Lung (tissue), 12 donors: Measurements from ENCODE around the gene CYYR1. TPM values are rescaled to one million over a fixed set of nuclear protein-coding genes. Genes with fewer than 3 reads are reported as not detected.
A peak's percentile ranks its signal among the peaks of the same experiment; 100 is the strongest.

Experiments used
- ATAC-seq: fragments of 200-7000 bp; cut with Tn5 transposase; one replicate; pipeline ENCODE4 v1.9.1; 2020; ENCODE audit warnings: moderate number of reproducible peaks; ENCODE audit not compliant: insufficient read depth, low FRiP score
- DNase-seq, 3 donors: peaks; one replicate each; pipeline ENCODE4 v3.0.0-alpha.2; 2013 to 2017
- H3K27ac ChIP-seq, 2 donors: one replicate each; pipeline ENCODE4 v1.5.1; 2013; ENCODE audit warnings: mild to moderate bottlenecking in 2 of 2, moderate library complexity in 2 of 2, control low read depth in 1 of 2, inconsistent platforms in 1 of 2, low read depth in 1 of 2, low read length in 1 of 2
- H3K27me3 ChIP-seq, 3 donors: one replicate each; pipeline ENCODE4 v1.5.1; 2013; ENCODE audit warnings: low read length in 2 of 3; ENCODE audit not compliant: control insufficient read depth in 3 of 3, insufficient read depth in 3 of 3
- H3K36me3 ChIP-seq, 4 donors: one replicate each; pipeline ENCODE4 v1.5.1; 2013; ENCODE audit warnings: low read length in 4 of 4, mild to moderate bottlenecking in 1 of 4, moderate library complexity in 1 of 4; ENCODE audit not compliant: control insufficient read depth in 4 of 4, insufficient read depth in 4 of 4
- H3K4me1 ChIP-seq, 5 donors: one replicate each; pipeline ENCODE4 v1.5.1; 2013; ENCODE audit warnings: low read length in 5 of 5, mild to moderate bottlenecking in 2 of 5, moderate library complexity in 1 of 5; ENCODE audit not compliant: control insufficient read depth in 5 of 5, insufficient read depth in 5 of 5
- H3K4me3 ChIP-seq: one replicate; pipeline ENCODE4 v1.5.1; 2013; ENCODE audit warnings: mild to moderate bottlenecking, control low read depth, moderate library complexity
- H3K9ac ChIP-seq, 2 donors: one replicate each; pipeline ENCODE4 v1.5.1; 2013; ENCODE audit warnings: low read length in 2 of 2, control low read depth in 1 of 2; ENCODE audit not compliant: insufficient read depth in 1 of 2
- H3K9me3 ChIP-seq, 4 donors: one replicate each; pipeline ENCODE4 v1.5.1; 2013; ENCODE audit warnings: low read length in 3 of 4, mild to moderate bottlenecking in 1 of 4, moderate library complexity in 1 of 4; ENCODE audit not compliant: control insufficient read depth in 4 of 4, insufficient read depth in 3 of 4
- WGBS, 2 donors: extraction: QIAGEN DNeasy Blood & Tissue Kit; methylation state at CpG; one replicate each; pipeline ENCODE4 v1.1.7; 2013; 5-methylcytosine and 5-hydroxymethylcytosine counted together
- polyA plus RNA-seq, 2 donors: library from polyadenylated mRNA; stranded (reverse); fragments of 200-250 nt; gene quantifications; one replicate each; pipeline ENCODE4 v1.2.1, GENCODE V29; 2013
- total RNA-seq, 2 donors: library from RNA; depleted of rRNA in 1 of 2; stranded (reverse); fragments of >200 nt in 1 of 2; gene quantifications; one replicate each; pipeline ENCODE4 v1.2.1, GENCODE V29; 2014 to 2021
- TF ChIP-seq, protein P1 (sequence below): IDR thresholded peaks from 2 replicates; pipeline ENCODE4 v1.5.1; 2012; ENCODE audit warnings: mild to moderate bottlenecking; ENCODE audit errors: control extremely low read depth, extremely low read depth
- donor health status: control.
- donor health status: control.
- donor health status: Bipolar disorder and iron deficiency.
- donor health status: healthy.
- donor health status: DM: yes; HTN: yes; CAD: no.

The CYYR1 gene
- total and polyA plus RNA-seq, 4 donors = 9.9 to 38.3 (median 16.6) TPM

DNA sequence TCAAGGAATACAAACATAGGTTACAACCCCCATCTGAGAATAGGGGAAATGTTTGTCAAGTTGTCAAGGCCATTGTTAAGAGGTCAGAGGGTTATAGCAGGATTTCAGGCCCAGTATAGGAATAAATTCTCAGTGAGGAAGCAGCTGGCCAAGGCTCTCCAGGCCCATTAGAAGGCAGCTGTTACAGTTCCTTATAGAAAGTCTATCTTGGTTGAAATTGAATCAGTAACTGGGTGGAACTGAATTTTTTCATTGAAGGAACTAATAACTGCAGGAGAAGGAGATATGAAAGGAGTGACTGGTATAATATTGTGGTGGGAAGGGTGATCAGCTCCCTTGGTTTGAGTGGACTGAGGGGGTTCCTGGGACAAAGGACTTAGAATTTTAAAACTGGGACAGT lies 134.1 kb downstream of the CYYR1 start:
- no peaks in the 10 kb centered on the region for H3K4me1 ChIP-seq
- no peak overlapping the region for H3K9ac ChIP-seq
- ATAC-seq = no peak
- TF ChIP-seq, protein P1, sequence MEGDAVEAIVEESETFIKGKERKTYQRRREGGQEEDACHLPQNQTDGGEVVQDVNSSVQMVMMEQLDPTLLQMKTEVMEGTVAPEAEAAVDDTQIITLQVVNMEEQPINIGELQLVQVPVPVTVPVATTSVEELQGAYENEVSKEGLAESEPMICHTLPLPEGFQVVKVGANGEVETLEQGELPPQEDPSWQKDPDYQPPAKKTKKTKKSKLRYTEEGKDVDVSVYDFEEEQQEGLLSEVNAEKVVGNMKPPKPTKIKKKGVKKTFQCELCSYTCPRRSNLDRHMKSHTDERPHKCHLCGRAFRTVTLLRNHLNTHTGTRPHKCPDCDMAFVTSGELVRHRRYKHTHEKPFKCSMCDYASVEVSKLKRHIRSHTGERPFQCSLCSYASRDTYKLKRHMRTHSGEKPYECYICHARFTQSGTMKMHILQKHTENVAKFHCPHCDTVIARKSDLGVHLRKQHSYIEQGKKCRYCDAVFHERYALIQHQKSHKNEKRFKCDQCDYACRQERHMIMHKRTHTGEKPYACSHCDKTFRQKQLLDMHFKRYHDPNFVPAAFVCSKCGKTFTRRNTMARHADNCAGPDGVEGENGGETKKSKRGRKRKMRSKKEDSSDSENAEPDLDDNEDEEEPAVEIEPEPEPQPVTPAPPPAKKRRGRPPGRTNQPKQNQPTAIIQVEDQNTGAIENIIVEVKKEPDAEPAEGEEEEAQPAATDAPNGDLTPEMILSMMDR = no peak
- H3K4me3 ChIP-seq = no peak overlapping the region
- no peaks in the 10 kb centered on the region for H3K27me3 ChIP-seq
- no peak overlapping the region for H3K27ac ChIP-seq
- DNase-seq = no peak
- no peaks in the 10 kb centered on the region for H3K36me3 ChIP-seq
- no peaks in the 10 kb centered on the region for H3K9me3 ChIP-seq

DNA sequence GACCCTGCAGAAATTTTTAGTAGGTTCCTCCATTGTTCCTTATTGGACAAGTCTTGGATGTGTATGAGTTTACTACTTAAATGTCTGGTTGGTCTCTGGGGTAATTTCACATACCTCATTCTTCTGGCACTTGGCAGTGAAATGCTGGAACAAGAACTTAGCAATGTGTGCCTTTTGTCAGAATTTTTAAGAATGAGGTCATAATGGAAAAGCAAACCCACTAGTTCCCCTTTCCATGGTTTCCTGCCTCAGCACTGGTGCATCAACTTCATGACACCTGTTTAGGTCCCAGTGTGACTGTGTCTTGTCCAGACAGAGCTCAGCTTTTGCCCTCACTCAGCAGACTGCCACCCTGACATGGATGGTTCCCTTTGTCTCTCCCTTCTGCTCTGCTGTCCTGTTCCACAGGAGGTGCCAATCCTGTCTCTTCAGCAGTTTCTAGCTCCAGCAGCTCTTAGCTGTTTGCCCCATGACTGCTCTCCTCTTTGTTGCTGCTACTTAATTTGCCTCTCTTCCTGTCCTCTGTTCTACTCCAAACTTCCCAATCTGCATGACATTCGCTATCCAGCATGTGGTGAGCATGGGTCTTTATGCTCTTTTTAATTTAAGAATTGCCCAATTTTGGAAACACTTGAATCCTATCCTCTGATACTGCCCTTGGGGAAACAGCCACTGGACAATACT lies 135.6 kb downstream of the CYYR1 start:
- DNase-seq (no peak), ATAC-seq (no peak)
- no peaks in the 10 kb centered on the region for H3K9me3 ChIP-seq
- WGBS, 2 donors = 87 to 89% methylated on average over 1 of the region's 1 CpG
- no peak overlapping the region for H3K9ac ChIP-seq
- TF ChIP-seq, protein P1 = no peak
- H3K4me1 ChIP-seq = no peaks in the 10 kb centered on the region
- H3K36me3 ChIP-seq = no peaks in the 10 kb centered on the region
- H3K27ac ChIP-seq = no peak overlapping the region
- H3K27me3 ChIP-seq = no peaks in the 10 kb centered on the region
- H3K4me3 ChIP-seq = peak overlapping the region; percentile 3

DNA sequence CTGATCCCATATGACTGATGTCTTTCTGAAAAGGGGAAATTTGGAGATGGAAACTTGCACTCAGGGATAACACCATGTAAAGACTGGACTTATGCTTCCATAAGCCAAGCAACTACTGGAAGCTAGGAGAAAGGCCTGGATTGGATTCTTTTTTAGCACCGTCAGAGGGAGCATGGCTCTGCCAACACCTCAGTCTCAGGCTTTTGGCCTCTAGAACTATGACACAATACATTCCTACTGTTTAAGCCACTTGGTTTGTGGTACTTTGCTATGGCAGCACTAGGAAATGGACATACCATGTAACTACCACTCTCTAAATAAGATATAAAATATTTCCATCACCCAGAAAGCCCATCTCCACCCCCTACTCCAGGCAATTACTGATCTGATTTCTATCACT lies 139.7 kb downstream of the CYYR1 start:
- TF ChIP-seq, protein P1 = no peak
- ATAC-seq = no peak

DNA sequence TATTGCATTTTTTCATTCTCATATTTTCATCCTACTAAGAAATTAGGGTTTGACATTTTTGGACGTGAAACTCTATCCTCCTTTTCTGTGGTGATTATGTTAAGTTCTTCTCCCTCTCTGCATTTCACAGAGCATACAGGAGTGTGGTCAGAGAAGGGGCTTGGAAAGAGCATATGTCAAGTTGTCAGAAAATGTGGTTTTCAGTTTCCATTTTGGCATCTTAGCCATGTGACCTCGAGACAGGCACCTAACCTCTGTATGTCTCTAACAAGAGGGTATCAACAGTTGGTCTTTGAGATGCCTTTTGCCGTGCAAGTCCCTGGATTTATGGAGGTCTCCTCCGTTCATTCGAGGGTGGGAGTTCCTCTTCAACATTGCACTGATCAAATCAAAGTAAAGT lies 140.7 kb downstream of the CYYR1 start:
- H3K36me3 ChIP-seq = no peaks in the 10 kb centered on the region
- no peaks in the 10 kb centered on the region for H3K27me3 ChIP-seq
- ATAC-seq (no peak), DNase-seq (no peak)
- H3K4me1 ChIP-seq = no peaks in the 10 kb centered on the region
- no peak overlapping the region for H3K27ac ChIP-seq
- no peak overlapping the region for H3K9ac ChIP-seq
- peaks cover 0 to 3% (median 0%) of the 10 kb centered on the region in 4 donors for H3K9me3 ChIP-seq
- WGBS, 2 donors = 69 to 73% methylated on average over 5 of the region's 5 CpGs
- TF ChIP-seq, protein P1 = no peak
- H3K4me3 ChIP-seq = no peak overlapping the region

More for the DNA sequence above, 139.7 kb downstream of the CYYR1 start:
- no peaks in the 10 kb centered on the region for H3K4me1 ChIP-seq
- H3K27ac ChIP-seq = no peak overlapping the region
- H3K27me3 ChIP-seq = no peaks in the 10 kb centered on the region
- H3K9ac ChIP-seq = no peak overlapping the region
- no peaks in the 10 kb centered on the region for H3K9me3 ChIP-seq
- H3K4me3 ChIP-seq = no peak overlapping the region
- 83 to 87% methylated on average over 1 of the region's 1 CpG for WGBS, 2 donors
- no peak for DNase-seq
- H3K36me3 ChIP-seq = no peaks in the 10 kb centered on the region
